ENCODE measurements around the gene RNF138. TPM values are rescaled to one million over a fixed set of nuclear protein-coding genes. Genes with fewer than 3 reads are reported as not detected.

RNF138 gene
- 30.5 TPM for total RNA-seq (ENCODE audit: unreplicated experiment)
- long read RNA-seq, partial matches to known transcripts = 5 of 10 reads
- long read RNA-seq, other reads (novel, unspliced or antisense) = 1 of 10 reads

DNA sequence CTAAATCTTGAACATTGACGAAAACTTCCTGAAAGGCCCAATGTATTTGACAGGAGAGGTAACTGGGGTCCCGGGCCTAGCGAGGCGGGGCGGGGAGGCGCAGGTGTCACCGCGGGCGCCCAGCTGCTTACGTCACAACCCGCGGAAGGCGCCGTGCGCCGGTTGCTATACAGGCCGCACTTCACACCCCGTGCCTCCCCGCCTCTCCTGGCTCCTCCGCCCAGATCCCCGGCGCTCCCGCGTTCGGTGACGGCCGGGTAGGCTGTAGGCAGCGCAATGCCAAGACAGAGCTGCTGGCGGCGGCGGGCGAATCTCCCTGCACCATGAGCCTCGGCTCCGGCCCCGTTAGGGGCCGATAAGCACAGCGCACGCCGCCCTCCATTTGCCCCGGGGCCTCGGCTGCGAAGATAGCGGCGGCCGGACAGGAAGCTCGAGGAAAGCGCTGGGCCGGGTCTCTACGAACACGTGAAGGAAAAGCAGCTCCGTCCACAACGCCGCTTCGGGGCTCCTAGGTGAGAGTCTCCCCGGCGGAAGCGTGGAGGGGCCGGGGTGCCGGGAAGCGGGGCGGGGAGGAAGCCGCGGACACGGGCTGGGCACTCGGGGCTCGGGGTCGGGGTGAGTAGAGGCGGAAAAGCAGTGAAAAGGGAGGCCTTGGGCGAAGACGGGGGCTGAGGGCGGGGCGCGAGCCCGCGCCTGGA, at the start of gene RNF138:
RNF138 (plus strand) TSS at position 151 of the 698 bp plus-strand sequence. CDS start 903 bp downstream, outside the sequence.
- Mint-ChIP-seq H3K4me1 (ENCODE audit: unreplicated experiment) (peaks cover 14% of the 10 kb centered on the region), H3K27ac (ENCODE audit: unreplicated experiment) (peak within 1 kb of the TSS; percentile 96), H3K36me3 (ENCODE audit: low read depth, unreplicated experiment) (peaks cover 8% of the 10 kb centered on the region), H3K4me3 (ENCODE audit: unreplicated experiment) (peak within 1 kb of the TSS; percentile 94), H3K9me3 (ENCODE audit: unreplicated experiment) (no peaks in the 10 kb centered on the region), H3K27me3 (ENCODE audit: unreplicated experiment) (peaks cover 8% of the 10 kb centered on the region)
- TF ChIP-seq CTCF (IDR thresholded peaks at IDR 0.05; ENCODE audit: unreplicated experiment) = no peak
- DNase-seq (ENCODE audit: low spot score) = peak; percentile 81

GRCh38 chr18:32042337-32042736, 49.3 kb upstream of the RNF138 start:
- DNase-seq (ENCODE audit: low spot score) = no peak
- Mint-ChIP-seq H3K9me3 (ENCODE audit: unreplicated experiment) (no peaks in the 10 kb centered on the region), H3K4me3 (ENCODE audit: unreplicated experiment) (no peak overlapping the region), H3K36me3 (ENCODE audit: low read depth, unreplicated experiment) (peaks cover 10% of the 10 kb centered on the region), H3K27ac (ENCODE audit: unreplicated experiment) (no peak overlapping the region), H3K27me3 (ENCODE audit: unreplicated experiment) (no peaks in the 10 kb centered on the region), H3K4me1 (ENCODE audit: unreplicated experiment) (no peaks in the 10 kb centered on the region)
- no peak for TF ChIP-seq CTCF (IDR thresholded peaks at IDR 0.05; ENCODE audit: unreplicated experiment)

GRCh38 chr18:32048507-32049091, 43.1 kb upstream of the RNF138 start:
- peak overlapping the region; percentile 1 for H3K27ac Mint-ChIP-seq (ENCODE audit: unreplicated experiment)
- TF ChIP-seq CTCF (IDR thresholded peaks at IDR 0.05; ENCODE audit: unreplicated experiment) = no peak
- no peak for DNase-seq (ENCODE audit: low spot score)

GRCh38 chr18:32049393-32050171, 42.1 kb upstream of the RNF138 start:
- H3K9me3 Mint-ChIP-seq (ENCODE audit: unreplicated experiment) = no peaks in the 10 kb centered on the region
- no peak for TF ChIP-seq CTCF (IDR thresholded peaks at IDR 0.05; ENCODE audit: unreplicated experiment)
- no peaks in the 10 kb centered on the region for H3K27me3 Mint-ChIP-seq (ENCODE audit: unreplicated experiment)
- H3K4me1 Mint-ChIP-seq (ENCODE audit: unreplicated experiment) = peaks cover 9% of the 10 kb centered on the region
- DNase-seq (ENCODE audit: low spot score) = no peak
- no peak overlapping the region for H3K4me3 Mint-ChIP-seq (ENCODE audit: unreplicated experiment)
- no peaks in the 10 kb centered on the region for H3K36me3 Mint-ChIP-seq (ENCODE audit: low read depth, unreplicated experiment)
- no peak overlapping the region for H3K27ac Mint-ChIP-seq (ENCODE audit: unreplicated experiment)

More at GRCh38 chr18:32048507-32049091, 43.1 kb upstream of the RNF138 start:
- H3K36me3 Mint-ChIP-seq (ENCODE audit: low read depth, unreplicated experiment) = no peaks in the 10 kb centered on the region
- H3K9me3 Mint-ChIP-seq (ENCODE audit: unreplicated experiment) = no peaks in the 10 kb centered on the region
- H3K4me3 Mint-ChIP-seq (ENCODE audit: unreplicated experiment) = no peak overlapping the region
- H3K4me1 Mint-ChIP-seq (ENCODE audit: unreplicated experiment) = peaks cover 9% of the 10 kb centered on the region
- H3K27me3 Mint-ChIP-seq (ENCODE audit: unreplicated experiment) = no peaks in the 10 kb centered on the region

All from endothelial cell (in vitro differentiated cells).